BLaER1 (cell line): Measurements from ENCODE around the gene TERT.

Experiments used
- H3K27ac ChIP-seq: shearing (Covaris generic); formaldehyde crosslinking; 2 replicates; pipeline ENCODE4 v1.8.1; 2022
- H3K27me3 ChIP-seq: shearing (Covaris generic); formaldehyde crosslinking; 2 replicates; pipeline ENCODE4 v1.8.1; 2022
- H3K36me3 ChIP-seq: shearing (Covaris generic); formaldehyde crosslinking; 2 replicates; pipeline ENCODE4 v1.8.1; 2022
- H3K4me1 ChIP-seq: shearing (Covaris generic); formaldehyde crosslinking; 2 replicates; pipeline ENCODE4 v1.8.1; 2022
- H3K4me2 ChIP-seq: shearing (Covaris generic); formaldehyde crosslinking; 2 replicates; pipeline ENCODE4 v1.8.1; 2022
- H3K4me3 ChIP-seq: shearing (Covaris generic); formaldehyde crosslinking; 2 replicates; pipeline ENCODE4 v1.8.1; 2022
- H3K9ac ChIP-seq: shearing (Covaris generic); formaldehyde crosslinking; 2 replicates; pipeline ENCODE4 v1.8.1; 2022
- H3K9me3 ChIP-seq: shearing (Covaris generic); formaldehyde crosslinking; 2 replicates; pipeline ENCODE4 v1.8.1; 2022
- H4K20me1 ChIP-seq: shearing (Covaris generic); formaldehyde crosslinking; 2 replicates; pipeline ENCODE4 v1.8.1; 2022
- Cebpa-rat ChIP-seq: shearing (Covaris generic); IDR thresholded peaks from 2 replicates; pipeline ENCODE4 v1.8.1; 2022

Gene TERT

DNA sequence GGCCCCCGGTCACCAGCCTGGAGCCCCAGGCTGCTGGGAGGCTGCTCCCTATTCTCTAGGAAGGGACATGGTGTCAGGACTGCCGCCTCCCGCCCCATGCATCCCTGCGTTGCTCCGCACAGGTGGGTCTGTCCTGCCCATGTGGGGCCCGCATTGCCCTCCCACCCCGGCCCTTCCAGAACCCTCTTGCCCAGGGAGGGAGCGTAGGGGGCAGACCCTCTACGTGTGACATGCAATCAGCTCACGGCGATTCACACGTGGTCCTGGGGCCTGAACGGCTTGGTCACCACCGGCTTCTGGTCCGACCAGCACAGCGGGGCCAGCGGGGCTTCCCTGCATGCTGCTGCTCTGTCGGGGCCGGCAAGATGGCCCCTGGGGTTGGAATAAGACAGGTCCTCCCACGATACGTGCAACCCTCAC, 84.0 kb downstream of the TERT start:
- no peak overlapping the region for H3K27ac ChIP-seq
- H3K4me1 ChIP-seq: peaks cover 9% of the 10 kb centered on the region
- TF ChIP-seq Cebpa-rat: no peak
- peaks cover 5% of the 10 kb centered on the region; the same call in 1 of the 2 replicates for H3K27me3 ChIP-seq
- H4K20me1 ChIP-seq: peaks cover 5% of the 10 kb centered on the region; the same call in 1 of the 2 replicates
- no peaks in the 10 kb centered on the region for H3K36me3 ChIP-seq
- H3K9me3 ChIP-seq: peaks cover 7% of the 10 kb centered on the region
- H3K4me3 ChIP-seq: no peak overlapping the region
- no peak overlapping the region for H3K9ac ChIP-seq
- no peak overlapping the region for H3K4me2 ChIP-seq

DNA sequence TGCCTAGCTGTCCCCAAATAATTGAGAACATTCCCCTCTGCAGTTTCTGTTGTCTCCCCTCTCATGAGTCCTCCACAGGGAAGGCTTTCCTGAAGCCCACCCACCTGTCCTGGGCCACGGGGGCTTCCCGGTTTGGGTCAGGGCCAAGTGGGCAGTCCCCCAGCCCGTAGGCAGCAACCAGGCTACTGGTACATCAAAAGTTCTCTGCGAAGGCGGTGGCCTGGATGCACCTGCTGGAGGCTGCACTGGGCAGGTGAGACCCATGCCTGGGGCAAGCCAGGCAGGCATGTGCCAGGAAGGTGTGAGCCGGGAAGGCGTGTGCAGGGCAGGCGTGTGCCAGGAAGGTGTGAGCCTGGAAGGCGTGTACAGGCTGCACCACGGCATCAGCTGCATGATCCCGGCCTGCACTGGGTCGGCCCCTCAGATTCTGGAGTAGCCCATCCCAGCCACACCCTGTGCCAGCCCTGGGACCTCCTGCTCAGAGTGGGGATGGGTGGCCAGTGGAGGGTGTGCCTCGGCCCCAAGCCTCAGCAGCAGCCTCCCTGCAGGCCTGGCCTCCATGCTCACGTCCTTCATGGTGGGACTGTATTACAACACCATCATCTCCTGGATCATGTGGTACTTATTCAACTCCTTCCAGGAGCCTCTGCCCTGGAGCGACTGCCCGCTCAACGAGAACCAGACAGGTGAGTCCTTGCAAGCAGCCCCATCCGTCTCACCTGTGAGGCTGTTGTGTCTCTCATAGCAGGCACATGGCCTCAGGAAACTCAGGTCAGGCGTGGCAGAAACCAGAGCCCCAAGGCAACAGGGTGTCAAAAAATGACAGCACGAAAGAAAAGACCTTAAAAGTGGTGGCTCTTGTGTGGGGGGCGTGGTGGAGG, 84.7 kb downstream of the TERT start:
- Histone ChIP-seq H3K27me3 (peaks cover 8% of the 10 kb centered on the region; the same call in 1 of the 2 replicates), H3K4me3 (no peak overlapping the region), H3K9ac (no peak overlapping the region), H3K27ac (no peak overlapping the region), H3K36me3 (no peaks in the 10 kb centered on the region), H3K9me3 (no peaks in the 10 kb centered on the region; the same call in 1 of the 2 replicates), H3K4me2 (no peak overlapping the region), H4K20me1 (peaks cover 5% of the 10 kb centered on the region; the same call in 1 of the 2 replicates), H3K4me1 (peaks cover 4% of the 10 kb centered on the region)
- no peak for TF ChIP-seq Cebpa-rat

DNA sequence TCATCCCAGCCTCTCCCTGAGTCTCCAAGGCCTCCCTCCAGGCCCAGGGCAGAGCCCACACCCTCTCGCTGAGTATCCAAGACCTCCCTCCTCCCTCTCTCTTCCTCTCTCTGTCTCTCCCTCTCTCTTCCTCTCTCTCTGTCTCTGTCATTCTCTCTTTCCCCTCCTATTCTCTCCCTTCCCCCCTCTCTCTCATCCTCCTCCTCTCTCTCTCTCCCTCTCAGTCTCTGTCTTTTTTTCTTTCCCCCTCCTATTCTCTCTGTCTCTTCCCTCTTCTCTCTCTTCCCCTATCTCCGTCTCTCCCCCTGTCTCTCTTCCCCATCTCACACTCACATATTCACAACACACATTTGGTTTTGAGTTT, 85.4 kb downstream of the TERT start:
- Histone ChIP-seq H4K20me1 (peaks cover 5% of the 10 kb centered on the region; the same call in 1 of the 2 replicates), H3K36me3 (no peaks in the 10 kb centered on the region), H3K9ac (no peak overlapping the region), H3K9me3 (no peaks in the 10 kb centered on the region), H3K27me3 (peaks cover 10% of the 10 kb centered on the region; the same call in 1 of the 2 replicates), H3K27ac (no peak overlapping the region), H3K4me2 (no peak overlapping the region), H3K4me3 (no peak overlapping the region), H3K4me1 (no peaks in the 10 kb centered on the region)
- no peak for TF ChIP-seq Cebpa-rat

DNA sequence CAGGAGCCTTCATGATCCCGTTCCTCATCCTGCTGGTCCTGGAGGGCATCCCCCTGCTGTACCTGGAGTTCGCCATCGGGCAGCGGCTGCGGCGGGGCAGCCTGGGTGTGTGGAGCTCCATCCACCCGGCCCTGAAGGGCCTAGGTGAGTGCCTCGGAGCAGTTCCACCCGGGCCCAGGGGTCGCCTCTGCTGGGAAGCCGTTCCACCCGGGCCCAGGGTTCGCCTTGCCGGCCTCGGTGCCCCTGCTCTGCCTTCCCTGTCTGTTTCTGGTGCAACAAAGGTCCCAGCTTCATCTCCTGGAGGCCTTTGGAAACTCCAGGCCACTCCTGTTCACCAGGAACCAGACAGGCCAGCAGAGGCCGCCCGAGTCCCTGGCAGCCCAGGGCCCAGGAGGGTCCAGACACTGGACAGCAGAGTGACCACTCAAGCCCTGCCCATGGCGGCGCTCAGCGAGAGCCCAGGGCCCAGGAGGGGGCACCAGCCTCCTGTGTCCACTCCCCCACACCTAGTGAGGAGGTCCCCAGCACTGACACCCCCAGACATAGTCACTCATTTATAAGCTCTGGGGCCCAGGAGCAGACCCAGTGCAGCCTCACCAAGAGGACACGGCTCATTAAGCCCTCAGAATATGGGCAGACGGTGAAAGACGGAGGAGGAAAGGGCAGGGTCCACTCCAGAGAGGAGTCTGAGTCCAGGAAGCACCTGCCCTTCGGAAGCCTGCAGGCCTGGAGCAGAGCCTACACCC, 86.0 kb downstream of the TERT start:
- Histone ChIP-seq H3K9ac (no peak overlapping the region), H3K4me1 (no peaks in the 10 kb centered on the region), H3K4me2 (no peak overlapping the region), H3K9me3 (no peaks in the 10 kb centered on the region), H3K36me3 (no peaks in the 10 kb centered on the region), H3K27ac (no peak overlapping the region), H4K20me1 (peaks cover 5% of the 10 kb centered on the region; the same call in 1 of the 2 replicates), H3K27me3 (peaks cover 10% of the 10 kb centered on the region; the same call in 1 of the 2 replicates), H3K4me3 (no peak overlapping the region)
- no peak for TF ChIP-seq Cebpa-rat

DNA sequence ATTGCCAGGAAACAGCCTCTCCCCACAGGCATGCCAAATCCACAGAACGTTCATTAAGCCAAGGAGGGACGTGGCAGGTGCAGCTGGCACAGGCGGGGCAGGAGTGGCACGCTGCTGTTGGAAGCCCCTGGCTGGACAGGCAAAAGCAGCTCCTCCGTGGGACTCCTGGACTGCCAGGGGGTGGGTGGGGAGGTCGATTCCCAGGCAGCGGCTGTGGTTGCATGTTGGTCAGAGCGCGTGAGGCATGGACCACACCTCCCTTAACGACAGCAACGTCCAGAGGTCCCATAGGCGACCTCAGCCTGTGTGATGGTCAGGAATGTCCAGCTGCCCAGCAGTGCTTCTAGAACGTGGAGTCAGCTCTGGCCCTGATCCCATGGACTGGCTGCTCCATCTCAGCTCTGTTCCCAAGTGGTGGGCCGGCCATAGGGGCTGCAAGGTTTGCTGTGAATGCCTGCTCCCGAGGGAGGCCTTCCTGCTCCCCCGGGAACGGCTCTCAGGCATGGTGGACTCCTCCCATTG, 86.6 kb downstream of the TERT start:
- no peak for TF ChIP-seq Cebpa-rat

DNA sequence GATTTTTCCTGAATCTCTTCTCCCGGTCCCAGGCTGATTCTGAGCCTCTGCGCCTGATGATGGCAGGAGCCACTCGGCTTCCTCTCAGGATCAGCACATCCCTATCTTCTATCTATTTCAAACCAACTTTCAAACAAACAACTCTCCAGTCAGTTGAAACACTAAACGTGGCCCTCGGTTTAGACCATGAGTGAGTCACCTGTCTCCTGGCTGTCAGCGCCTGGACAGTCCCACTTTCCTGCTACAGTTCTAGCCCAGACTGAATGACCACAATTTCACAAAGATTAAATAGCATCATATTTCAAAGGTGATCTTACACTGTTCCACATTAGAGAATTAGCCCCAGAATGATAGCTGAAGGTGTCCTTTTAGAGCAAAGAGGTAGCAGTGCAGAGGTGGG, 87.3 kb downstream of the TERT start:
- Histone ChIP-seq H3K9ac (no peak overlapping the region), H4K20me1 (peaks cover 5% of the 10 kb centered on the region; the same call in 1 of the 2 replicates), H3K36me3 (no peaks in the 10 kb centered on the region), H3K4me2 (no peak overlapping the region), H3K27me3 (peaks cover 10% of the 10 kb centered on the region; the same call in 1 of the 2 replicates), H3K4me1 (peaks cover 5% of the 10 kb centered on the region), H3K27ac (no peak overlapping the region), H3K4me3 (no peak overlapping the region), H3K9me3 (no peaks in the 10 kb centered on the region)
- TF ChIP-seq Cebpa-rat: no peak

More for the DNA sequence above, 86.6 kb downstream of the TERT start:
- no peaks in the 10 kb centered on the region for H3K9me3 ChIP-seq
- H3K36me3 ChIP-seq: no peaks in the 10 kb centered on the region
- no peaks in the 10 kb centered on the region for H3K4me1 ChIP-seq
- H3K27ac ChIP-seq: no peak overlapping the region
- peaks cover 10% of the 10 kb centered on the region; the same call in 1 of the 2 replicates for H3K27me3 ChIP-seq
- no peak overlapping the region for H3K9ac ChIP-seq
- H4K20me1 ChIP-seq: peaks cover 5% of the 10 kb centered on the region; the same call in 1 of the 2 replicates
- H3K4me2 ChIP-seq: no peak overlapping the region
- no peak overlapping the region for H3K4me3 ChIP-seq

DNA sequence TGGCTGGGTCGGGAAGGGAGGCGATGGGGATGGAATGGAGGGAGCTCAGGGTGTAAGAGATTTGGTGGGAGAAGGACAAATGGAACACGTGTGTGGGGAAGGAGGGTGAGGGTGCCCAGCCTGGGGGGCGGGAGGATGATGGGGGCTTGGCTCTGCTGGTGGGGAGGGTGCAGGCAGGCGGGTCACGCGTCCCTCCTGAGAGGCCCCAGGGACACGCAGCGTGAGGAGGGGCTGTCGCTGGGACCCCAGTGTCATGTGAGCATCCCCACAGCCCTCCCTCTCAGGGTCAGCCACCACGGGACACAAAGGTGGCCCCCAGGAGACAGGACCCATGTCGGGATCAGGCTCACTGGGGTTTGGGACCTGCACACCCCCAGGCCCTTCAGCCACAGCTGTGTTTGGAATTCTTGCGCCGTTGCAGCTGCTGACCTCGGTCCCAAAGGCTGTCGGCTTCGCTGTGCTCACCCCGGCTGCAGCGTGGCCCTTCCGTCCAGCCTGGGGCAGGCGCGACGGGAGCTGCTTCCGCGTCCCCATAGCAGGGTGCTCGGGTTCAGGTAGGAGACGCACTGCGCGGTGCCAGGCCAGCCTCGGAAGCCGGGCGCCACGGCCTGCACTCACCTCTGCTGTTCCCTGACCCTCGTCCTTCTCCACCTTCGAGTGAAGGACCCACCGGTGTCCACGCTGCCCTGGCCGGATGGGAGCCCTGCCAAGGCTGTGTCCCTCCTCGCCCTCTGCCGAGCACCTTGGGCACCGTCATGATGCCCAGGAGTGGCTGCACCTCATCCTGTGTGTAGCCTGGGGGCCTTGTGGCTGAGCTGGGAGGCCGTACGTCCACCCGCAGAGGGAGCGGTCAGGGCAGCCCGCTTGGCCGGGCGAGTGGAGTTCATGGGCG, 88.1 kb downstream of the TERT start:
- no peak overlapping the region for H3K9ac ChIP-seq
- H4K20me1 ChIP-seq: peaks cover 5% of the 10 kb centered on the region; the same call in 1 of the 2 replicates

DNA sequence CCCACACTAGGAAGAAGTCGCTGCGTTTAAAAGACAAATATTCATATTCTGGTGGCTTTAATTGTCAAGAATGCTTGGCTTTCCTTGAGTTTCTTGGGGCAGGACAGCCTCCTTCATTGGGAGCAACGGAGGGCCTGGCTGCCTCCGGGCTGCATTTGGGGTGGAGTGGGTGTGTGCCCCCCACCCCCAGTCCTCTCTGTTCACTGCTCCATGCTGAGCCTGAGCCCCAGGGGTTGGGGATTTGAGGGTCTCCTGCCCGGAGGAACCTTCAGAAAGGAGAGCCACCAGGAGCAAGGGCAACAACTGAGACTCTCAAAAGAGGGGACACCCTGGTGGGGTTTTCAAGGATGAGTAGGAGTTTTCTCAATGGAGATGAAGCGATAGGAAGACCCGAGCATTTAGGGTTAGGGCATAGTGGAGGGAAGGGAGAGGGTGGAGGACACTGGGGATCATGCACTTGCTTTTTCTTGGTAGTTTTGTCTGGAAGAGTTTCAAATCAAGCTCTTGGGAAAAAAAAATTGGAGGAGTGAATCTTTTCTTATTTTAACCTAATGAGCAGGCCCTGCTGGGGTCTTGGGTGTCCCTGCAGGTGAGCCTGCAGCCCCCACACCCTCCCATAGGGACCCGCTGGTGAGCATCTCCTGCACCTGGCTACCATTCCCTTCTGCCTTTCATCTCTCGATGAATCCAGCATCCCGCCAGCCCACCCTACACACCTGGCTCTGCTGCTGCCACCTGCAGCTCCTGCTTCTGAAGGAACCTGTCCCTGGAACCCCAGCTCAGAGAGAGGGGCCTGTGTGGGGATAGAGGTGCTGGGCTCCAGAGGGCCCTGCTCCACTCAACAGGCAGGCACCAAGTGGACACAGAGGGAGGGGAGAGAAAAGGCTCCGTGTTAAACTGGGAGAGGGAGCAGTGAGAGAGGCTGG, 89.3 kb downstream of the TERT start:
- H3K4me2 ChIP-seq: no peak overlapping the region
- no peak overlapping the region for H3K9ac ChIP-seq
- peaks cover 5% of the 10 kb centered on the region; the same call in 1 of the 2 replicates for H4K20me1 ChIP-seq
- H3K27ac ChIP-seq: no peak overlapping the region
- H3K4me1 ChIP-seq: peaks cover 19% of the 10 kb centered on the region
- TF ChIP-seq Cebpa-rat: no peak
- no peak overlapping the region for H3K4me3 ChIP-seq
- peaks cover 22% of the 10 kb centered on the region; the same call in 1 of the 2 replicates for H3K27me3 ChIP-seq
- no peaks in the 10 kb centered on the region for H3K9me3 ChIP-seq
- H3K36me3 ChIP-seq: no peaks in the 10 kb centered on the region

More for the DNA sequence above, 88.1 kb downstream of the TERT start:
- no peaks in the 10 kb centered on the region for H3K9me3 ChIP-seq
- H3K27ac ChIP-seq: no peak overlapping the region
- no peak for TF ChIP-seq Cebpa-rat
- no peak overlapping the region for H3K4me3 ChIP-seq
- no peak overlapping the region for H3K4me2 ChIP-seq
- no peaks in the 10 kb centered on the region for H3K36me3 ChIP-seq
- peaks cover 10% of the 10 kb centered on the region; the same call in 1 of the 2 replicates for H3K27me3 ChIP-seq
- peaks cover 10% of the 10 kb centered on the region for H3K4me1 ChIP-seq
